ENCODE data around the gene SP6.
A peak's percentile ranks its signal among the peaks of the same experiment; 100 is the strongest.

Gene SP6

GRCh38 chr17:47856830-47857229 lies 5.9 kb upstream of the SP6 start:
- no peak for DNase-seq (ENCODE audit: low read depth)

DNA sequence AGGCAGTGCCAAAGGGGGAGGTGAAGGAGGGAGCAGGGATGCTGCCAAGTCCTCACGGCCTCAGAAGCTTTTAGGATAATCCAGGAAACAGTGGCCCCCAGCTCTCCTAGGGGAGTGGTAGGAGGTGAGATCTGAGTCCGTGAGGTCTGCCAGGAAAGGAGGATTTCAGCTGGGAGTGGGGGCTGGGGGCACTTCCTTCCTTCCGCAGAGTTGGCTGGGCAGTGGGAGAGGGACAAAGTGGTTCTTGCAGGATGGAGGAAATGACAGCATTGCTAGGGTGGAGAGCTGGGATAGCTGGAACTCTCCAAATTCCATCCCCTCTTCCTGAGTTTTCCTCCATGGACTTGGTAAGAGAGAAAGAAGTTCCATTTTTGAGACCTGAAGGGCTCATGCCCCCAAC lies 4.8 kb upstream of the SP6 start:
- no peak for DNase-seq (ENCODE audit: low read depth)

DNA sequence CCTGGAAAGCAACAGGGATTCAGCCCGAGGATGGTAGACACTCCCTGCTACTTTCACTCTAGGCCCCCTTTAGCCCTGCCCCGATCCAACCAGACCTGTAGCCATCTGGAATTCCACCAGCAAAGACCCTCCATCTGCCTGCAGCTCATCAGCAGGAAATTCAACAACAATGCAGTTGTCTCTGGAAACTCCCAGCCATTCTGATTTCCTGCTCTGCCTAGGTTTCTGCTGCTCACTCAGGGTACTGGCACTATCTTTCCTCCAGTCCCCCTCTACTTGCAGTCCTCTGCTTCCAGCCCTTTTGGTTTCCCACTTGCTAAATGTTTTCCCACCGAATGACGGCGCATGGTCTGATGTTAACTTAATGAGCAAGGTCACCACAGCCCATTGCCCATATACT lies 2.7 kb upstream of the SP6 start:
- DNase-seq (ENCODE audit: low read depth), result no peak

GRCh38 chr17:47852113-47852949 lies 1.4 kb upstream of the SP6 start:
- no peak for DNase-seq (ENCODE audit: low read depth)

- DNase-seq (ENCODE audit: low read depth), result no peak
Measured at GRCh38 chr17:47851764-47852112, 775 bp upstream of the SP6 start.

- no peak for DNase-seq (ENCODE audit: low read depth)
Measured at GRCh38 chr17:47850373-47850691, 631 bp downstream of the SP6 start.

DNA sequence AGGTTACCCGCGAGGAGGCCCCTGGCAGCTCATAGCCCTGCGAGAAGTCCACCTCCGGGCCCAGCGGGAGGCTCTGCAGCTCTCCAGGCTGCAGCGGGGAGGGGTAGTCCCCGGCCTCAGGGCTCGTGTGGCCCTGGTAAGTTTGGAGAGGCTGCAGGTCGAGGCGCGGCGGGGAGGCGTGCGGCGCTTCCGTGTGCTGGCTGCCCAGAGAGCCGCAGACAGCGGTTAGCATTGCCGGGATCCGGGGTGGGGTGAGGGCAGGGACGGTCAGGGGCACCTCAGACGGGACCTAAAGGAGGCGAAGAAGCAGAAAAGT lies 2.8 kb downstream of the SP6 start:
- no peak for DNase-seq (ENCODE audit: low read depth)

GRCh38 chr17:47847341-47848197 lies 3.4 kb downstream of the SP6 start:
- DNase-seq (ENCODE audit: low read depth), result no peak

GRCh38 chr17:47846716-47847340 lies 4.1 kb downstream of the SP6 start:
- DNase-seq (ENCODE audit: low read depth), result no peak

DNA sequence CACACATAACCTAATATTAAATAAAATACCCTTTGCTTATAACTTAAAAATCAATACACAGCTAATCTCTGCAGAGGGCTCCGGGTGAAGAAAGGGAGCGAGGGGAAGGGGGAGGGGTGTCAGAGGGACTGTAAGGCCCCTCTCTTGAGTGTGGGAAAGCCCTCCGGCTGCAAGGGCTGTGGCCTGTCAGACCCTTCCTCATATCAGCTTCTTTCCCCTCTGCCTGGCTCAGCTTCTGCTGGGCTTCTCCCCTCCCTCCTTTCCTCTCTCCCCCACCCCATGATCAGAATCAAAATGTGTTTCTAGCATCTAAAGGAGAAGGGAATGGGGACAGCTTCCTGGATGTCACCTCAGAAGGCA lies 5.3 kb downstream of the SP6 start:
- no peak for DNase-seq (ENCODE audit: low read depth)

DNA sequence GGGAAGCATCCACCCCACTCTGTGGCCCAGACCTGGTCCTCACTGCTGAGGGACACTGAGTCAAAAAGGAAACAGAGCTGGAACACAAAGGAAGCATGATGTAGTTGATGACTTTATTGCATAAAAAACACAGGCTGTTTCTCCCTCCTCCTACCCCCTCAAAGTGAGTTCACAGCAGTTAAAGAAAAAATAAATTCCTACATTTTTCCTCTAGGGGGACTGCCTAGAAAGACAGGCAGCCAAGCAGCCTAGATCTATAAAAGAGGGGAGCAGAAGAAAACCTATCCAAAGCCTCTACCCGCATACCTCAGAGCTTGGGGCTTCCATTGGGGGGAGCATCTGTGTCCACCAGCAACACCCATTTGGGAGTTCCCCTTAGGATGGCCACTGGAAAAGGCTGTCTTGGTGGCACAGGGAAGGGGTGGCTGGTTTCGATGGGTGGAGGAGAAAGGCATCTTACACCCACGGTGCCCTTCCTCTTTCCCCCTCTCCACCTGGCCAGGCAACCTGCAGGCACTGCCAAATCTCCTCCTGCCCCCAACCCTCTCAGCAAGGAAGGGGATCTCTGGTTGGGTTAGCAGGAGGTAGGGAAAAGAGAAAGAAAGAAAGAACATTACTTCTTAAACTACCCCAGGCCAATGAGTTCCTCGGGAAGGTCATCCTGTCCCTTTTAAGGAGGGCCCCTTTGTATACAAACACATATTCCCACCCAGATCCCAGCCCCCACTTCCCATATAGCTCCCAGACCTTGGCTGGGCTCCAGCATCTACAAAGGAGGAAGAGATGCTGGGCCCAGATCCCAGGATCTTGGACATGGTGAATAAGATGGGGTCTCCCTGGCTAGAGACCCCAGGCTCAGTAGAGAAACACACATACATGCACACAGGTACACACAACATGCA lies 5.9 kb downstream of the SP6 start:
- DNase-seq (ENCODE audit: low read depth), result no peak

DNA sequence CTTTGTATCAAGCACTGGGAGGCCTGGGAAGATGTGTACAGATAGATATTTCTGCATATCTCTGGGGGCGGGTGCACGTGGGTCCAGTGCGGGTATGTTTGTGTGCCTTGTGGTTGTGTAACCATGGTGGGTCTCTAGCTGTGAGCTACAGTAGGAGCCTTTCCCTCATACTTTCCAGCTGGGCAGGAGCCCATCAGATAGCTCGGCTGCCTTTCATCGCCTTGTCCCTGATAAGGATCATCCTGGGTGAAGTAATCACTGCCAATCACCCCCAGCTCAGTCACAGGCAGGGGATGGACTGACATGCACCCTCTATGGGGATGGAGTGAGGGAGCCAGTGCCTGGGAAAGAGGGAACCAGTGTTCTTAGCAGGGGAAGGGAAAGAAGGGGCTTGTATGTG lies 6.7 kb downstream of the SP6 start:
- no peak for DNase-seq (ENCODE audit: low read depth)

DNA sequence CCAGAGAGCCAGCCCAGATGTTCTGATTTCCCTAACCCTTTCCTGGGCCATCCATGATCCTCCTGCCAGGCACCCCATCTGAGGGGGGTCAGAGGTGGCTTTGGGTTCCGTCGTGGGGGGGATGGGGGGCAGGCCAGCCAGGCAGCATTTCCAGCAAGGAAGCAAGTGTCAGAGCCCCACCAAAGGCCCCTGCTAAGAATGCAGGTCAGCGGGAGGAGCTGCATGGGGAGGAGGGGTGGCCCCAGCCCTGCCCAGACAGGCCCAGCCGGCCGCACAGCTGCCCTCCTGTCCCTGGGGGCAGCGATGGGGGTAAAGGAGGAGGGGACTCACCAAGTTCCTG lies 7.6 kb downstream of the SP6 start:
- DNase-seq (ENCODE audit: low read depth), result no peak

GRCh38 chr17:47841488-47842291 lies 9.3 kb downstream of the SP6 start:
- DNase-seq (ENCODE audit: low read depth), result no peak

GRCh38 chr17:47840742-47841487 lies 10.0 kb downstream of the SP6 start, which contains the start of gene SCRN2:
Gene SCRN2, minus strand, starts transcription at chr17:47841273. Its CDS starts 430 bp downstream, at chr17:47840843.
- peak; percentile 67 for DNase-seq (ENCODE audit: low read depth)

DNA sequence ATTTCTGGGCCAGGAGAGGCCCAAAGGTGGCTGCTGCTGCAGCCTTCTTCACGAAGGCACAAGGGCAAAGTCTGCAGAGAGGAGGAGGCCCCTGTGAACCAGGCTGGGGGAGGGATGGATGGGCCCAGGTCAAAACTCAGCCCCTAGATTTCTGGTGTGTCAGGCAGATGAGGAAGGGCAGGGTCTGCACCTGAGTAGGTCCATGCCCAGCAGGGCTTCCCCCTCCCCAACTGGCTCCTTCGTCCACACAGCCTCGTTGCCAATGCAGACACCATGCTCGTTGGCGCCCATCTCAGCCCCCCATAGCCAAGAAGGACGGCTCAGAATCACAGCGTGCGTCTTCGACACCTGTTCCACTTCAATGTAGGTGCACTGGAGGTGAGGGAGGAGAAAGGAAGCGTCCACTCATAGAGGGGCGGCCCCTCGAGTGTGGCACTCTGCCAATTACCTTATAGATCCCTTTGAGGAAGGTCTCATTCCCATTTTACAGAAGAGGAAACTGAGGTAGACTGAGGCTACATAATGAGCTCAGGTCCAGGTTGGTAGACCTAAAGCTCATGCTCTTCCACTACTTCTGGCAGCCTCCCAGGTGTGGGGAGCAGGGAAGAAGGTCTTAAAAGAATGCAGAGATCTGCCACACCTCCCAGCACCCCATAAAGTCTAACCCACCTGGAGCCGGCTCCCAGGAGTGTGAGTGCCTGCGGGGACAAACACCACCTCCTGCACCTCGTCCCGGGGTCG lies 10.8 kb downstream of the SP6 start:
- DNase-seq (ENCODE audit: low read depth), result no peak

DNA sequence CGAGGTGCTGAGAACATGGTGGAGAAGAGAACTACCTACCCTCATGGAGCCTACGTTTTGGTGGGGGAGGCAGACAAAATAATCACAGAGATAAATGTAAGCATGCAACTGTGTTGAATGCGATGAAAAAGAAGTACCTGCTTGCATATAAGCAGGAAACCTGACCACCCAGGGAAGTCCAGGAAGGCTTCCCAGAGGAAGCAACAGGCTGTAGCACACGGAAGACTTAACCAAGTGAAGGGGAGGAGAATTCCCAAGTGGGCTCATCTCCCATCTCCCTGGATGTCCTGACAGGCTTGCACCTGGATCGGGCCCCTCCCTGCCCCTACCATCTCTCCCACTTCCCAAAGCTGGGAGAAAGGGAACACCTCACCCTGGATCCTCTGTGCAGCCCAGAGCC lies 11.9 kb downstream of the SP6 start:
- no peak for DNase-seq (ENCODE audit: low read depth)

DNA sequence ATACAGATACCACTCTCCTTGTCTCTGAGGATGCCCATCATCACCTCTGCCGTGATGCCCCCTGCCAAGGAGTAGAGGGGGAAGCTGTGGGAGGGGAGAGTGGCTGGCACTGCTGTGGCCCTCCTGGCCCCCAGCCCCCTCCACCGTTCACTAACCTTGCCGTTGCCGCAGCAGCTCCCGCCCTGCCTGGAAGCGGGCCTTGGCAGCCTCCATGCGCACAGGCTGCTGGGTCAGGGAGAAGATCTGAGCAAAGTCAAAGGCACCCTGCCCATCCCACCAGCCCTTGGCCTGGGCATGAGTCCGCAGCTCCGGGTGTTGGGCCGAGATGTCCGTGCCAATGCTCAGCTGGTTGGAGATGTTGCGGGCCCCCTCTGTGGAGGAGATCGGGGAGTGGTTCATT lies 12.3 kb downstream of the SP6 start:
- no peak for DNase-seq (ENCODE audit: low read depth)

DNA sequence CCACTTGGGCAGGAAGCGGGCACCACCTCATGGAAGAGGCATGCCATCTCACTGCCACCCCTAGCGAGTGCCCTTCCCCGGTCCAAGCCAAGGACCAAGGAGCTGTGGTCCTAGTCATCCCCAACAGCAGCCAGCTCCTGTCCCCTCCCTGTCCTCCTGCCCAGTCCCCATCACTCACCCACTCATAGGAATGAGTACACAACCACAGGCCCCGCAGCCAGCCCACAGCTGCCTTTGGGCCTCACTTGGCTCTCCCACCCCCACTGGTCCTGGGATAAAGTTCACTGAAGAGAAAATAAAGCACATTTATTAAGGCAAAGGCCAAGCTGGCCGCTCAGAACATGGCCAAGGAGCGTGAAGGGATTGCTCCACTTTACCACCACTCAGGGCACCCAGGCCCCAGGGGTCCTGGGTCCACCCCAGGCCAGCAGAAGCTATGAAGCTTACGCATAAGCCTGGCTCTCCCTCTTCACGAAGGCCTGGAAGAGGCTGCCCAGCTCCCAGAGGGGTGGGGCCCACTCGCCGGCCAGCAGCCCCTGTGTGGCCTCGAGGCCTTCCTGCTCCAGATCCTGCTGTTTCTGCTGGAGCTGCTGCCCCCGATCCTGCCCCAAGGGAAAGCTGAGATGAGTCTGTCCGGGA lies 13.4 kb downstream of the SP6 start:
- no peak for DNase-seq (ENCODE audit: low read depth)

DNA sequence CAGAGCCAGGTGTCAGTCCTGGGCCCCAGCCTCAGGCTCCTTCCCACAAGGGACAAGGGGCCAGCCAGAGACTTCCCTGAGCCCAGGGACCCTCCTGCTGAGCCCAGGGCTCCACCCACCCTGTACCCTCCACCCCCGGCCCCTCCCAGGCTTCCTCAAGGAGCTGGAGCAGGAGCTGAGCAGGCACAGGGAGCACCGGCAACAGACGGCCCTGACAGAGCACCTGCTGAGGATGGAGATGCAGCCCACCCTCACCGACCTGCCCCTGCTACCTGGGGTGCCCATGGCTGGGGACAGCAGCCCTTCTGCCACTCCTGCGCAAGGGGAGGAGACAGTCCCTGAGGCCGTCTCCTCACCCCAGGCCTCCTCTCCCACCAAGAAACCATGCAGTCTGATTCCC lies 14.4 kb downstream of the SP6 start:
- DNase-seq (ENCODE audit: low read depth), result no peak

Data from HS-5 (cell line).